ENCODE data around the gene NTRK3. TPM values are rescaled to one million over a fixed set of nuclear protein-coding genes. Genes with fewer than 3 reads are reported as not detected.

The NTRK3 gene
- total and polyA plus RNA-seq, 2 of the 8 experiments (the other 6 are each of a cell fraction or from before 2014, with no cell fraction given), result 4.5 to 6.8 TPM

DNA sequence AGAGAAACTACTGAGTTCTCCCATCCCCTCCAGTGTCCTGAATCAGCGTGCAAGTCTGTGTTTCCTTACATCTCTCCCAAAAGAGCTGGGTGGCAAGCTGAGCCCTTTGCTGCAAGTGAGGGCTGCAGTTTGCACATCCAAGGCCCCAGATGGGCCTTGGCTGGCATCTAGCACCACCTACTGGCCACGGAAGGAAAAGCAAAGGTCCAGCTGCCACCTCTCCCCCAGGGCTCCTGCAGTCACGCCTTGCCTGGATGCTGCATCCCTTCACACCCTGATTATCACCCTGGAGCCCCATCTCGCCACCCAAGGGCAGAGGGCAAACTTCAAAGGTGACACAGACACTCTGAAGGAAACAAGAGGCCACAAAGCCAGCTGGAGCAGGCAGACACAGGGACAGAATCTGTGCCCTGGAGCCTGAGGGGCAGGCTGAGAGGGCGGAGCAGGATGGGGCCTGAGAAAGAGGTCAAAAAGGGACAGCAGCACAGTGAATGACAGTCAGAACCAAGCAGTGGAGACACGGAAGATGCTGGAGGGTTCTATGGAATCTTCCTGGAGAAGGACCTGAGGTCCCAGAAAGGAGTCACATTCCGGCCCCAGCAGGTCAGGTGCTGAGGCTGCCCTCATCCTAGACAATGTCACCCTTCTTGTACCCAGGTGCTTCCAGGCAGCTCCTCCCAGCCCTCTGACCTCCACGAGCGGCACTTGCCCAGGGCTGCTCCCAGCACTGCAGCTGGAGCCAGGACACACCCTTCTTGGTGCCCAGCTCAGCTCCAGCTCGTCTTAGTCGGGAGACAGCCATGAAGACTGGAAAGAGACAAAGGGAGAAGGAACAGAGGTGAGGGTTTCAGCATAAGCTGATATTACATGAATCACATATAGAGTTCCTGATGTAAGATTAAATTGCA is 18.3 kb upstream of the NTRK3 start (continued):
- TF ChIP-seq RNF2 (IDR thresholded peaks at IDR 0.05; ENCODE audit: borderline replicate concordance, low read depth, low read length, missing control alignments, poor library complexity, severe bottlenecking) (no peak), TEAD4 (IDR thresholded peaks at IDR 0.05; ENCODE audit: low read depth, low read length) (no peak)
